Measurements from ENCODE around the gene RGS16.

Gene RGS16

DNA sequence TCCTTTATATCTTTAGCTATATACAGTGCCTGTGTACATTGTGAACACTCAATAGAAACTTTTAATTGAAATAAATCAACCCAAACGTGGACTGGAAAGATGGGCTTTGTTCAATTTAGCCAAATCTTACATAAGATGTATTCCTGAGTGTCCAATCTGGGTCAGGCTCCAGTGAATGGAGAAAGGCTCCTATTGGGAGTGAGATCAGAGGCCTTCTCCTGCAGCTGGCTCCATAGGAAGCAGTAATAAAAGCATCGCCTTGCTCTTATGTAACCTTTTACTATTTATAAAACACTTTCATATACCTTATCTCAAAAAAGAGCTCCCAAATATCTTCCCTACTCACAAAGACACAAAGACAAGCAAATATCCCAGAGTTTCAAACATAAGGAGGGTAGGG, 24.9 kb upstream of the RGS16 start:
- DNase-seq: no peak

DNA sequence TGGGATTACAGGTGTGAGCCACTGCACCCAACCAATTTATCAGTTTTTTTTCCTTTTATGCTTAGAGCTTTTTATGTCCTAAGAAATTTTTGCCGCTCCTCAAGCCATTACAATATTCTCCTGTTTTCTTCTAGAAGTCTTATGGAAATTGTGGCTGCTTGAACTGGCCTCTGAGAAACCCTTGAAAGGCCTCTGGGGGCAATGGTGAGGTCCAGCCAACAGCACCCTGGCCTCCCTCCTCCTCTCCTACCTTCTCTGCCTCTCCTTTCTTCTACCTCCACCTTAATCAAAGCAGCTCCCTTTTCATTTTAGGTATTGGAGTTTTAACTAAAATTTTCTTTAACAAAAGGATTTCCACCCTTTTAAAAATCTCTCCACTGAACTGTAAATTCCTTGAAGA, 24.5 kb upstream of the RGS16 start:
- no peak for DNase-seq

GRCh38 chr1:182627622-182628021, 23.4 kb upstream of the RGS16 start:
- DNase-seq: no peak

- DNase-seq: no peak
Measured at GRCh38 chr1:182626527-182626926, 22.3 kb upstream of the RGS16 start.

DNA sequence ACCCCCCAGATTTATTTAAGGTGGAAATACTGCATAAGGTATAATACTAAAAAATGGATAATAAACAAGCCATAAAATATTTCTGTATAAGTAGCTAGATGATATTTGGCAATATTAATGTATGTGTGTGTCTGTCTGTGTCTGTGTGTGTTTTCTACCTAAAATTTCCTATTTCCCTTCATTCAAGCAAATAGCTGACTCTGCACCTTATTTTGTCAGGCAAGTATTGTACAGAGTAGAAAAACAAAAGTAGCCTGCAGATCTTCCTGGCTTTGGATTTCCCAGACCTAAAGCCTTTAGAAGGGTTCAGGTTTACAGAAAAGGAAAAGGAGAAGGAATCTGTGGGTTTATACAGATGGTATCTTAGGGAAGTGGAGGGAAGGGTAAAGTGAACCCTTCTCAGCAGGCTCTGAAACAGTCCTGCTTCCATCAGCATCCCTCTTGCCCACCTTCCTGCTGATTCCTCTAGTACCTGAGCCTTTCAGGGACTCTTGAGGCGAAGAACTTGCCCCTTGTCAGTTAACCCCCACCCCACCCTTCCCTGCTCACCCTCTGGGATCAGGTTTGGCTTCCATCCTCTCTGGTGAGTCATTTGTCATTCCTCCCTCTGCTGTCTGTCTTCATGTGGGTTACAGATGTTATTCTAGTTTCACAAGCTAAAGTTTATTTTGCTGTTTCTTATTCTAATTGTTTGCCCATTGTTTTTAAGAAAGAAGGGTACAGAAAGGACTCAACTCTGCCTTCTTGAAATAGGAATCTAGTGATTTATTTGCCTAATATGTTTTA, 21.7 kb upstream of the RGS16 start:
- DNase-seq: no peak

- no peak for DNase-seq
Measured at GRCh38 chr1:182625024-182625423, 20.8 kb upstream of the RGS16 start.

DNA sequence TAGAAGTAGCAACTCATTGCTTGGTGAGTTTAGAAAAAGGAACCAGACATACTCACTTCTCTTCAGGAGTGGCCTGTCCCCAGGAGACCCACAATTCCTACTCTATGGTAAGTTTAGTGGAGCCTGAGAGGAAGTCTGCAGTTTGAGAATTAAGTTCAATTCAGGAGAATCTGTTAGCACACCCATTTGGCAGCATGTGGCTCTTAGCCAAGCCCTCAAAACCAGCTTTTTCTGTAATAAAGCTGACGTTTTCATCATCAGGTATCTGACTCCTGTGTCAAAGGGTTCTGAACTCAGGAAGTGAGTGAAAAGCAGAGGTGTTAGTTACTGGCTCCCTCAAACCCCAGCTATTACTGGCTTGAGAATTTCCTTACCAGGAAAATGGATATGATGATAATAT, 20.4 kb upstream of the RGS16 start:
- DNase-seq: no peak

GRCh38 chr1:182622901-182623528, 18.8 kb upstream of the RGS16 start:
- no peak for DNase-seq

GRCh38 chr1:182621906-182622305, 17.7 kb upstream of the RGS16 start:
- no peak for DNase-seq

DNA sequence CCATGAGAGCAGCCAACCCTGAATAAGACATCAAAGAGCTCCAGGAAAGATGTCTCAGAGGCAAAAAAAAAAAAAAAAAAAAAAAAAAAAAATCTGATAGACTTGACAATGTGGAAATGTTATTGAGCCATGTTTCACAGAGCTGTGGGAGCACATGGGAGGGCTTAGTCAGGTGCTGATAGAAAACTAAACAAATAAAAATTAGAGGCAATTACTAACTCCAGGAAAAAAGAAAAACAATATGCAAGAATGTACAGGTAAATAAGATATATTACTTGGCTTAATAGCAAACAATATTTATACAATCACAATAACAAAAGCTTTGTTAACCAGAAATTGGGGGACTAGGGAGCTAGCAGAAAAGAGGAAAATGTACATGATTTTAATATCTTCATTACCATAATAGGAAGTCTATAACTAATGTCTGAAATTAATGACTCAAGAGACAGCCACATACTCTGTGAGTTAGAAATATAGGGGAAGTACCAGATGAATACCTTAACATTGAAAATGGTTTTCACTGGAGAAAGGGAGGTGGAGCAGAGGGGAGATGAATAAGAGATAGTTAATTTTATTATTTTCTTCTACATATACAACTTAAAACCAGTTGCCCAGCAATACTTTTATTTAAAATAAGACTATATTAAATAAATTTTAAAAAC, 16.9 kb upstream of the RGS16 start:
- no peak for DNase-seq

DNA sequence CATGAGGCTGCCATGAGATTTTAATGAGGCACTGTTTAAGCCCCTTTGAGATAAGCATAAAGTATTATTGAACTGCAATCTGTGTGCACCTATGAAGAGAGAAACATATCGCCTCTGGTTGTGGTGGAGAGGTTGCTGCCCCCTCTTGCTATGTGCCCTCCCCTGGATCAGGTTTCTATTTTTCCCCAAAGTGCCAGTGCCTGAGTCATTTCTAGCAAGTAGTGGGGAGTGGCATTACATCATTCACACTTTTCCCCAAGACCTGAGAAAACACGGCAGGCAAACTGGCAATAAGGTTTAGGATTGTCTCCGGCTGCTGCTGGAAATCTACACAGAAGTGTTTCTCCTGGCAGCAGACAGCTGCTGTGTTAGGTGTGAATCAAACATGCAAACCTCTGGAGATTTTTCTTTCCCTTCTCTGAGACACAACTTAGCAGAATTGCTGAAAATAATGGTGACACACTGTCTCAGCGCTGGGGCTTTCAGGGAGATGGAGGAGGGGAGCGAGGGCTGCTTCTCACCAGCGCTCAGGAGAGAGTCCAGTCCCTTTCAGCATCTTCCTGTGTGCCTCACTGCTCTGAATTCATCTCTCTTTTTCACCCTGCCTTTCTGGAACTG, 13.7 kb upstream of the RGS16 start:
- DNase-seq: peak; percentile 23

GRCh38 chr1:182617014-182617429, 12.8 kb upstream of the RGS16 start:
- no peak for DNase-seq

GRCh38 chr1:182616130-182617013, 12.2 kb upstream of the RGS16 start:
- DNase-seq: peak; percentile 98

DNA sequence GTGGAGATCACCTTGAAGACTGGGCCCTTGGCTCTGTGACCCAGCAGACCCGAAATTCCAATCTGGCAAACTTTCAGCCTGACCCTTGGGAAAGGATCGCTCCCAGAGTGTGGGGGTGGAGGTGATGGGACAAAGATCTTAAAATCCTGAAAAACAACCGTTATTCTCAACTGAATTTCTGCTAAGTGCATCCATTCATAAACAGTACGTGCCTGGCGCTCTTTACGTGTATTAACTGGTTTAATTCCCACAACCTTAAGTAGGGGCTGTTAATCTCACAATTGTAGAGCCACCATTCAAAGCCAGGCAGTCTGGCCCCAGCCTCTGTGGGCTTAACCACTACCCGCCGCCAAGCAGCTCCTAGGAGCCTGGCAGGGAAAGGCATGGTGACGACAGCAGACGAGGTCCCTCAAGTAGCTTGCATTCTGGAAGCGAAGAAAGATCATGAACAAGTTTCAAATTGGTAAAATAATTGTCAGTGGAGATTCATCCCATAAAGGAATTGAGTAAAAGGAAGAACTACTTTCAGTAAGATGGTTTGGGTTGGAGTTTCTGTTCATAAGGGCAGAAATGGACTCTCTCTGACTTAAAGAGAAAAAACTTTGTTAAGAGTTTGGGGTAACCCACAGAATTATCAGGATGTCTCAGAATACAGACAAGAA, 11.4 kb upstream of the RGS16 start:
- peak; percentile 93 for DNase-seq

DNA sequence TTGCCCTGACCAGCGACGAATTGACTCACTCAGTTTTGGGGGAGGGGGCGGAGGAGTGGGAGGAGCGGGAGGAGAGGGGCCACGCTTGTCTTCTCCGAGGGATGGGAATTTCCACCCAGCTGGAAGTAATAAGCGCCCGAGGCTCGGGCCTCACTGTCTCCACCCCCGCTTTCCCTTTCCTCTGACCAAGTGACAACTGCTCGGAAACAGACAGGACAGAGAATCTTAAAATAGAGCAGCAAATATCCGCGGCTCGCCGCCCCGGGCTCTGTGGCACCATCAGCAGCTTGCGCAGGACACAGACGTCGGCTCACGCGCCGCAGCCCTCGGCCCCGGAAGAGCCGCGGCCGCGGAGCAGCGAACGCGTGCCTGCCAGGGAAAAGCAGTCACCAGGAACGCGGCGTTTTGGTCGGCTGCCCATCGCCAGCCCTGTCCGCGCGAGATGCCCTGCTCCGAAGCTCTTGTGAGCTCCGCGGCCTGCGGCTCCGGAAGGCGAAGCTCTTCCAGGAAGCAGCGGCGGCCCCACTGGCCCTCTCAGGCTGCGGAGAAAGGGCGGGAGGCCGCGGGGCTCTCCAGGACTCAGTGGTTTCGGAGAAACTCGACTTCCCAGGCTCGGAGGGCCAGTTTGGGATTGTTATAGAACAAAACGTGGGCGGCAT, 10.7 kb upstream of the RGS16 start:
- peak; percentile 63 for DNase-seq

GRCh38 chr1:182611787-182612186, 7.6 kb upstream of the RGS16 start:
- DNase-seq: peak; percentile 31

- DNase-seq: peak; percentile 31
Measured at GRCh38 chr1:182611326-182611725, 7.1 kb upstream of the RGS16 start.

GRCh38 chr1:182610606-182611194, 6.5 kb upstream of the RGS16 start:
- no peak for DNase-seq

DNA sequence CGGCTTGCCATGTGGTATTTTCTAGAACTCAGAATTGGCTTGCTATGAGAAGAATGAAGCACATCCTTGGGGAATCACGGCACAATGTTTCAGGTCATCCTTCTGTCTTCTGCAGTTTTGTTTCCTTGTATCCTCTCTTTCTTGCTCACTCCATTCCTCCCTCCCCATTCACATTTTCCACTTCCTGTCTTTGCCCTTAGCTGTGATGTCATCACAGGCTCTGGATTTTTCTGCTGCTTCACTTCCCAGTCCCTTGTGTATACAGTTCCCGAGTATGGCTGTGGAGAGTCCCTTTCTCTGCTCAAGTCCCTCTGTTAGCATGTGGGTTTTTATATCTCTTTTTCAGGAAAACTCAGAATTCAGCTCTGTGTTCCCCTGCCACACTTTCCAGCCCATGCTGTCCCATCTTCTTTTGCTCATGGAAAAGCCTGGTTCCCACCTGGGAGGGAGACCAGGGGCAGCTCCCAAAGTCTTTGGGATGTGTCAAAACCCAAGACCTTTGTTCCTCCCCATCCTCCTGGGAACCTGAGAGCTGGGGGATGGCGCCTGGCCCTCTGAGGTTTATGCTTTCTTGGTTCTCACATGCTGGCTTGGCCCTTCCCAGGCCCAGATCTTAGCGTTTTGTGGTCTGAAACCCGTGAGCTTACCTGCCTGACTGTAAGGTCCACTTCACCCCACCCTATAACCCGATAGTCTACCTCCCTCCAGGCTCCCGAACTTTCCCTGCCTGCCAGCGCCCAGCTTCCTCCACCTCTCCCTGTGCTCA, 4.8 kb upstream of the RGS16 start:
- no peak for DNase-seq

- no peak for DNase-seq
Measured at GRCh38 chr1:182608236-182608635, 4.0 kb upstream of the RGS16 start.
